Neural progenitor cell (in vitro differentiated cells): Measurements from ENCODE around the gene CLCN4. TPM values are rescaled to one million over a fixed set of nuclear protein-coding genes. Genes with fewer than 3 reads are reported as not detected.

ENCODE experiments used
- DNase-seq: peaks from one replicate; pipeline ENCODE4 v3.0.0-alpha.2; 2016; ENCODE audit warnings: low spot score
- H2AFZ ChIP-seq: fragments of 200-600 bp; sonication (generic); replicated peaks from 2 replicates; pipeline ENCODE4 v1.6.1; 2016; ENCODE audit warnings: antibody characterized with exemption
- H3F3A ChIP-seq: fragments of 200-600 bp; sonication (generic); 2 replicates; pipeline ENCODE4 v1.6.1; 2016; ENCODE audit warnings: antibody characterized with exemption, low read depth
- H3K27ac ChIP-seq: fragments of 200-600 bp; sonication (generic); 2 replicates; pipeline ENCODE4 v1.5.1; 2016; ENCODE audit warnings: mild to moderate bottlenecking
- H3K27me3 ChIP-seq: fragments of 200-600 bp; sonication (generic); 2 replicates; pipeline ENCODE4 v1.6.1; 2016; ENCODE audit warnings: mild to moderate bottlenecking, moderate library complexity
- H3K36me3 ChIP-seq: fragments of 200-600 bp; sonication (generic); 2 replicates; pipeline ENCODE4 v1.5.1; 2016
- H3K4me1 ChIP-seq: fragments of 200-600 bp; sonication (generic); 2 replicates; pipeline ENCODE4 v1.6.1; 2016; ENCODE audit warnings: mixed run types
- H3K4me2 ChIP-seq: fragments of 200-600 bp; sonication (generic); 2 replicates; pipeline ENCODE4 v1.6.1; 2016
- H3K4me3 ChIP-seq: fragments of 200-600 bp; sonication (generic); 2 replicates; pipeline ENCODE4 v1.5.1; 2016
- H3K79me2 ChIP-seq: fragments of 200-600 bp; sonication (generic); 2 replicates; pipeline ENCODE4 v1.6.1; 2016; ENCODE audit warnings: low read depth
- H3K9ac ChIP-seq: fragments of 200-600 bp; sonication (generic); 2 replicates; pipeline ENCODE4 v1.6.1; 2016
- H3K9me3 ChIP-seq: fragments of 200-600 bp; sonication (generic); 2 replicates; pipeline ENCODE4 v1.5.1; 2016; ENCODE audit warnings: low read depth
- H4K20me1 ChIP-seq: fragments of 200-600 bp; sonication (generic); 2 replicates; pipeline ENCODE4 v1.6.1; 2016; ENCODE audit warnings: low read depth
- H3K27ac Mint-ChIP-seq: 3 replicates; pipeline ENCODE4 v1.8.0; 2021; ENCODE audit warnings: mixed read lengths
- H3K27me3 Mint-ChIP-seq: 2 replicates; pipeline ENCODE4 v1.8.0; 2022; ENCODE audit warnings: low read depth, mild to moderate bottlenecking, inconsistent platforms, moderate library complexity, mixed read lengths; ENCODE audit not compliant: insufficient read depth
- H3K36me3 Mint-ChIP-seq: 3 replicates; pipeline ENCODE4 v1.8.0; 2021; ENCODE audit warnings: mixed read lengths
- H3K4me1 Mint-ChIP-seq: 3 replicates; pipeline ENCODE4 v1.8.0; 2021; ENCODE audit warnings: mixed read lengths
- H3K4me3 Mint-ChIP-seq: 3 replicates; pipeline ENCODE4 v1.8.0; 2021; ENCODE audit warnings: mild to moderate bottlenecking, moderate library complexity, mixed read lengths
- H3K9me3 Mint-ChIP-seq: 3 replicates; pipeline ENCODE4 v1.8.0; 2020; ENCODE audit warnings: mixed read lengths
- CTCF ChIP-seq: fragments of 200-600 bp; sonication (generic); IDR thresholded peaks from 2 replicates; pipeline ENCODE4 v1.5.1; 2017; ENCODE audit warnings: antibody characterized with exemption, mild to moderate bottlenecking
- EZH2 ChIP-seq: fragments of 200-600 bp; sonication (generic); IDR thresholded peaks from 2 replicates; pipeline ENCODE4 v1.6.1; 2017; ENCODE audit warnings: antibody characterized with exemption, mild to moderate bottlenecking, moderate library complexity
- EZH2phosphoT487 ChIP-seq: fragments of 200-600 bp; sonication (generic); IDR thresholded peaks from 2 replicates; pipeline ENCODE4 v1.6.1; 2017; ENCODE audit warnings: antibody characterized with exemption
- total RNA-seq: library from RNA; depleted of rRNA; stranded (reverse); fragments of >200 nt; gene quantifications from 2 replicates; pipeline ENCODE4 v1.2.3, GENCODE V29; 2015; ENCODE audit warnings: low replicate concordance

CLCN4 gene
- total RNA-seq, 1 donor from 2014 or later: 6.6 TPM

- Mint-ChIP-seq H3K4me1 (peaks cover 23% of the 10 kb centered on the region), H3K9me3 (peaks cover 14% of the 10 kb centered on the region), H3K27ac (no peak overlapping the region), H3K36me3 (peaks cover 10% of the 10 kb centered on the region), H3K4me3 (no peak overlapping the region), H3K27me3 (peaks cover 6% of the 10 kb centered on the region)
- Histone ChIP-seq H3F3A (no peaks in the 10 kb centered on the region), H3K4me2 (no peak overlapping the region), H3K9ac (no peak overlapping the region), H4K20me1 (no peaks in the 10 kb centered on the region), H3K27ac (no peak overlapping the region), H3K9me3 (no peaks in the 10 kb centered on the region), H2AFZ (no peak overlapping the region), H3K4me3 (no peak overlapping the region), H3K4me1 (no peaks in the 10 kb centered on the region), H3K79me2 (no peaks in the 10 kb centered on the region), H3K36me3 (no peaks in the 10 kb centered on the region), H3K27me3 (no peaks in the 10 kb centered on the region)
- TF ChIP-seq CTCF (no peak), EZH2 (no peak), EZH2phosphoT487 (no peak)
- no peak for DNase-seq
Observed at GRCh38 chrX:10177004-10177396, 20.2 kb downstream of the CLCN4 start.

GRCh38 chrX:10177601-10178000 is 20.8 kb downstream of the CLCN4 start:
- H3F3A ChIP-seq: no peaks in the 10 kb centered on the region
- no peak for DNase-seq
- no peak overlapping the region for H3K4me2 ChIP-seq
- no peaks in the 10 kb centered on the region for H4K20me1 ChIP-seq
- H3K9me3 Mint-ChIP-seq: peaks cover 14% of the 10 kb centered on the region
- peaks cover 19% of the 10 kb centered on the region for H3K4me1 Mint-ChIP-seq
- no peaks in the 10 kb centered on the region for H3K27me3 ChIP-seq
- H3K4me3 ChIP-seq: no peak overlapping the region
- no peak overlapping the region for H3K27ac ChIP-seq
- H3K79me2 ChIP-seq: no peaks in the 10 kb centered on the region
- TF ChIP-seq EZH2phosphoT487: no peak
- TF ChIP-seq CTCF: no peak
- no peak for TF ChIP-seq EZH2
- H2AFZ ChIP-seq: no peak overlapping the region
- H3K4me3 Mint-ChIP-seq: no peak overlapping the region
- H3K4me1 ChIP-seq: no peaks in the 10 kb centered on the region
- H3K9me3 ChIP-seq: no peaks in the 10 kb centered on the region
- H3K27me3 Mint-ChIP-seq: peaks cover 6% of the 10 kb centered on the region
- no peak overlapping the region for H3K27ac Mint-ChIP-seq
- H3K36me3 Mint-ChIP-seq: peaks cover 7% of the 10 kb centered on the region
- H3K36me3 ChIP-seq: no peaks in the 10 kb centered on the region
- no peak overlapping the region for H3K9ac ChIP-seq

- H3K4me3 ChIP-seq: no peak overlapping the region
- no peaks in the 10 kb centered on the region for H3F3A ChIP-seq
- no peaks in the 10 kb centered on the region for H4K20me1 ChIP-seq
- H3K9ac ChIP-seq: no peak overlapping the region
- H3K27me3 ChIP-seq: no peaks in the 10 kb centered on the region
- H3K4me3 Mint-ChIP-seq: no peak overlapping the region
- H2AFZ ChIP-seq: no peak overlapping the region
- H3K4me2 ChIP-seq: no peak overlapping the region
- no peaks in the 10 kb centered on the region for H3K9me3 ChIP-seq
- no peak overlapping the region for H3K27ac Mint-ChIP-seq
- H3K79me2 ChIP-seq: no peaks in the 10 kb centered on the region
- DNase-seq: no peak
- H3K4me1 Mint-ChIP-seq: peaks cover 8% of the 10 kb centered on the region
- H3K36me3 ChIP-seq: no peaks in the 10 kb centered on the region
- TF ChIP-seq EZH2phosphoT487 (no peak), CTCF (no peak), EZH2 (no peak)
- H3K36me3 Mint-ChIP-seq: peaks cover 4% of the 10 kb centered on the region
- no peaks in the 10 kb centered on the region for H3K4me1 ChIP-seq
- peaks cover 7% of the 10 kb centered on the region for H3K9me3 Mint-ChIP-seq
- no peak overlapping the region for H3K27ac ChIP-seq
- peaks cover 8% of the 10 kb centered on the region for H3K27me3 Mint-ChIP-seq
Observed at GRCh38 chrX:10178866-10179463, 22.2 kb downstream of the CLCN4 start.
